ENCODE measurements around the gene PGAP6. TPM values are rescaled to one million over a fixed set of nuclear protein-coding genes. Genes with fewer than 3 reads are reported as not detected.
A peak's percentile ranks its signal among the peaks of the same experiment; 100 is the strongest.

The PGAP6 gene
- total and polyA plus RNA-seq, 4 donors = 38.0 to 100.0 (median 68.1) TPM

DNA sequence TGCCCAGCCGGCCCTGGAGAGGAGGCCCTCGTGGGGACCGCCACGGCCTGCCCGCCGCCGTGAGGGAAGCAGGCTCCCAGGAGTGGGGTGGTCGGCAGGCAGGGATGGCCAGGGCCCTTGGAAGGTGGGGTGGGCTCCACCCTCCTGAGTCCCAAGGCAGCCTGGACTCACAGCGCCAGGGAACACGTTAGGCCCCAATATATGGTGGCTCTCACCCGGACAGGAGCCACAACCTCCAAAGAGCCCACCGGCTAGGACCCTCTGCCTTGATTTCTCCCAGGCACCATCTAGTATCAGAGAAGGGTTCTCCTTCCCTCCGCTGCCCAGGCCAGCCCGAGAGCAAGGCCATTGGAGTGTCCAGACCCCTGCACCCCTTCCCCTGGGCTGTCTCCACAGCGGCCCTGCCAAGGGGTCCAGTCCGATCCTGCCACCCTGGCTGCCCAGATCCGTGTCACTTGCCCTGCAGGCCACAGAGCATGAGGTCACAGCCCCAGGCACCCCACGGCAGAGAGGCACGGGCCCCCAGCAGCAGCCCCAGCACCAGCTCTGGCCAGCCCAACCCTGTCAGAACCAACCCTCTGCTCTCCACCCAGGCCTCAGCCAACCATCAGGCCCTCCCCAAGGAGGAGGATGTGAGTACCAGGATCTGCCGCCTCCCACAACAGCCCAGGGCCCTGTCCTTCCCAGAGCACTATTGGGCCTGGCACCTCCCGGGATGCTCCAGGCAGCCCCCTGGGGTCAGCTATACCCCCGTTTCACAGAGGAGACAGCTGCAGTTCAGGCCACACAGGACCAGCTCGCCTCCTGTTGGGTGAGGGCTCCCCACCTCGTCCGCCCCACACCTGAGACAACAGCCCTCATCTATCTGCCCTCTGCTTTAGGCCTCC lies 28.1 kb downstream of the PGAP6 start:
- DNase-seq (no peak), ATAC-seq (ENCODE audit: insufficient read depth, low FRiP score) (no peak)
- H3K4me1 ChIP-seq (ENCODE audit: control insufficient read depth in 5 of 5, insufficient read depth in 5 of 5, low read length in 5 of 5) = peaks cover 0 to 7% (median 0%) of the 10 kb centered on the region in 5 donors
- H3K36me3 ChIP-seq (ENCODE audit: control insufficient read depth in 4 of 4, insufficient read depth in 4 of 4, low read length in 4 of 4) = peaks cover 0 to 8% (median 0%) of the 10 kb centered on the region in 4 donors
- H3K9ac ChIP-seq (ENCODE audit: insufficient read depth in 1 of 2, low read length in 2 of 2) = no peak overlapping the region
- no peaks in the 10 kb centered on the region for H3K9me3 ChIP-seq (ENCODE audit: control insufficient read depth in 4 of 4, insufficient read depth in 3 of 4, low read length in 3 of 4)
- TF ChIP-seq, protein P1, sequence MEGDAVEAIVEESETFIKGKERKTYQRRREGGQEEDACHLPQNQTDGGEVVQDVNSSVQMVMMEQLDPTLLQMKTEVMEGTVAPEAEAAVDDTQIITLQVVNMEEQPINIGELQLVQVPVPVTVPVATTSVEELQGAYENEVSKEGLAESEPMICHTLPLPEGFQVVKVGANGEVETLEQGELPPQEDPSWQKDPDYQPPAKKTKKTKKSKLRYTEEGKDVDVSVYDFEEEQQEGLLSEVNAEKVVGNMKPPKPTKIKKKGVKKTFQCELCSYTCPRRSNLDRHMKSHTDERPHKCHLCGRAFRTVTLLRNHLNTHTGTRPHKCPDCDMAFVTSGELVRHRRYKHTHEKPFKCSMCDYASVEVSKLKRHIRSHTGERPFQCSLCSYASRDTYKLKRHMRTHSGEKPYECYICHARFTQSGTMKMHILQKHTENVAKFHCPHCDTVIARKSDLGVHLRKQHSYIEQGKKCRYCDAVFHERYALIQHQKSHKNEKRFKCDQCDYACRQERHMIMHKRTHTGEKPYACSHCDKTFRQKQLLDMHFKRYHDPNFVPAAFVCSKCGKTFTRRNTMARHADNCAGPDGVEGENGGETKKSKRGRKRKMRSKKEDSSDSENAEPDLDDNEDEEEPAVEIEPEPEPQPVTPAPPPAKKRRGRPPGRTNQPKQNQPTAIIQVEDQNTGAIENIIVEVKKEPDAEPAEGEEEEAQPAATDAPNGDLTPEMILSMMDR (IDR thresholded peaks at IDR 0.05; ENCODE audit: control extremely low read depth, extremely low read depth) = no peak
- H3K27me3 ChIP-seq (ENCODE audit: control insufficient read depth in 3 of 3, insufficient read depth in 3 of 3, low read length in 2 of 3) = no peaks in the 10 kb centered on the region
- peak overlapping the region; percentile 4 for H3K4me3 ChIP-seq
- 68 to 71% methylated on average over 25 of the region's 25 CpGs for WGBS, 2 donors
- peak overlapping the region in 1 of 2 donors; percentile 48 for H3K27ac ChIP-seq (ENCODE audit: low read depth in 1 of 2, low read length in 1 of 2)

DNA sequence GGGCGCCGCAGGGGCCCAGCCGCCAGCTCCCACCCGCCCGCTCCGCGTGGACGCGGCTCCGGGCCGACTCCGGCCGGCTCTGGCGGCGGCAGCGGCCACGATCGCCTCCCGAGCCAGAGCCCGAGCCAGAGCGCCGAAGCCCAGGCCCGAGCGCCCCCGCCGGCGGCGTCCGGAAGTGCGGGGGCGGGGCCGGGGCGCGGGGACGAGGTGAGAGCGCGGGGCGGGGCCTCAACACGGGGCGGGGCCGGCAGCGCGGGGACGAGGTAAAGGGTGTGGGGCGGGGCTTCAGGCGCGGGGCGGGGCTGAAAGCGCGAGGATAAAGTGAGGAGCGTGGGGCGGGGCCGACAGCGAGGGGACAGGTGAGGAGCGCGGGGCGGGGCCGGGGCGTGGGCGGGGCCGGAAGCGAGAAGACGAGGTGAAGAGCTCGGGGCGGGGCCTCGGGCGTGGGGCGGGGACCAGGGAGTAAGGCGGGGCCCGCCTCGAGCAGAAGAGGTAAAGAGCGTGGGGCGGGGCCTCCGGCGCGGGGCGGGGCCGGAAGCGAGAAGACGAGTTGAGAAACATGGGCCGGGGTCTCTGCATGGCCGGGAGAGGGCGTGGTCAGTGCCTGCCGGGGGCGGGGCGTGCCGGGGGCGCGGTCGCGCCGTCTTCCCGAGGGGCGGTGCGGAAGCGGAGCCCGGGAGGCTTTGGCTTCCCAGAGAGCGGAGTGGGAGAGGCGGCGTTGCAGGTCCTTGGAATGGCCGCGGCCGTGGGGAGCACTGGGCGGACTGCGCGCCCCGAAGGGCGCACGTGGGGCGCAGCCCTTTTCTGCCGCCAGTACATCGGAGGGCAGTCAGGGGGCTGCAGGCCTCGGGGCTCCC lies 29.0 kb downstream of the PGAP6 start, which contains the start of gene AXIN1:
Gene AXIN1, minus strand, starts transcription at position 177 of the 857 bp plus-strand sequence. CDS start 5,698 bp downstream, outside the sequence.
- DNase-seq = peak; percentile 97 to 99 (median 97)
- peak; percentile 95 for ATAC-seq (ENCODE audit: insufficient read depth, low FRiP score)
- peaks cover 0 to 7% (median 0%) of the 10 kb centered on the region in 5 donors for H3K4me1 ChIP-seq (ENCODE audit: control insufficient read depth in 5 of 5, insufficient read depth in 5 of 5, low read length in 5 of 5)
- H3K9me3 ChIP-seq (ENCODE audit: control insufficient read depth in 4 of 4, insufficient read depth in 3 of 4, low read length in 3 of 4) = no peaks in the 10 kb centered on the region
- peak within 1 kb of the TSS; percentile 64 for H3K4me3 ChIP-seq
- H3K27me3 ChIP-seq (ENCODE audit: control insufficient read depth in 3 of 3, insufficient read depth in 3 of 3, low read length in 2 of 3) = no peaks in the 10 kb centered on the region
- H3K36me3 ChIP-seq (ENCODE audit: control insufficient read depth in 4 of 4, insufficient read depth in 4 of 4, low read length in 4 of 4) = peaks cover 0 to 11% (median 0%) of the 10 kb centered on the region in 4 donors
- H3K9ac ChIP-seq (ENCODE audit: insufficient read depth in 1 of 2, low read length in 2 of 2) = peak within 1 kb of the TSS in 1 of 2 donors; percentile 42
- peak within 1 kb of the TSS in 1 of 2 donors; percentile 49 for H3K27ac ChIP-seq (ENCODE audit: low read depth in 1 of 2, low read length in 1 of 2)
- 2 to 3% methylated on average over 89 to 113 of the region's 113 CpGs for WGBS, 2 donors
- TF ChIP-seq, protein P1 (IDR thresholded peaks at IDR 0.05; ENCODE audit: control extremely low read depth, extremely low read depth) = peak; percentile 34

DNA sequence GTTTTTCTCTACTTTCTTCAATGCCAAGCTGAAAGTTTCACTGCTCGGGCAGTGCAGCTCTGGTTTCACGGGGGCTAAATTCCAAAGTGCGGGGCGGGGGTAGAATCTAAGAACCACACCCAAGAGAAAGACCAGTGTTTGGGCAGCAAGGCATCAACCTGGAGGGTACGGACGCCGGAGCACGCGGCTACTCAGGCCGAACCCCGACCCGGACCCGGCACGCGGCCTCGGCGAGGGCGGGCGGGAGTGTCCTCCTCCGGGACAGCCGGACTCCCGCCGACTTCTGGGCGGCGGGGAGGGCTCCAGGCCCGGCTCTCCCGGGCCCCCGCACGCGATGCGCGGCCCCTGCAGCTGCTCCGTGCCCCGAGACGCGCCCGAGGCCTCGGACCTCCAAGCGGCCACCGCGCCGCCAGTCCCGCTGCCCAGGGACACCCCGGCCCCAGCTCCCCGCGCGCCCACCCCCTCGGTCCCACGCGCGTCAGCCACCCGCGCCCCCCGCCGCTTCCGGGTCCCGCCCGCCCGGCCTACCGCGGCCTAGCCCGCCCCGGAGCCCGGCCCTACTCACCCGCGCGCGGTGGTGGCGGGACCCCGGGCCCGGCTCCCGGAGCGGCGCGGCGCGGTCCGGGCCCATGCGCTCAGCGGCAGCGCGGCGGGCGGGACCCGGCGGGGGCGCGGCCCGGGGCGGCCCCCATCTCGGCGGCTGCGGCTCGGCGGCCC lies 29.8 kb downstream of the PGAP6 start:
- TF ChIP-seq, protein P1 (IDR thresholded peaks at IDR 0.05; ENCODE audit: control extremely low read depth, extremely low read depth) = no peak
- Histone ChIP-seq H3K4me3 (peak overlapping the region; percentile 64), H3K4me1 (ENCODE audit: control insufficient read depth in 5 of 5, insufficient read depth in 5 of 5, low read length in 5 of 5) (peaks cover 0 to 7% (median 0%) of the 10 kb centered on the region in 5 donors), H3K27me3 (ENCODE audit: control insufficient read depth in 3 of 3, insufficient read depth in 3 of 3, low read length in 2 of 3) (no peaks in the 10 kb centered on the region), H3K9ac (ENCODE audit: insufficient read depth in 1 of 2, low read length in 2 of 2) (peak overlapping the region in 1 of 2 donors; percentile 42), H3K9me3 (ENCODE audit: control insufficient read depth in 4 of 4, insufficient read depth in 3 of 4, low read length in 3 of 4) (no peaks in the 10 kb centered on the region), H3K36me3 (ENCODE audit: control insufficient read depth in 4 of 4, insufficient read depth in 4 of 4, low read length in 4 of 4) (peaks cover 0 to 11% (median 2%) of the 10 kb centered on the region in 4 donors), H3K27ac (ENCODE audit: low read depth in 1 of 2, low read length in 1 of 2) (peak overlapping the region in 1 of 2 donors; percentile 49)
- 0 to 1% methylated on average over 43 to 95 of the region's 95 CpGs for WGBS, 2 donors
- DNase-seq (peak in 1 of 3 donors; percentile 34), ATAC-seq (ENCODE audit: insufficient read depth, low FRiP score) (no peak)

Measured in lung (tissue), 12 donors.